LNCAP (cell line): ENCODE data around the gene MITF.

Source experiments
- CTCF ChIP-seq: fragments of 450-650 bp; IDR thresholded peaks from 2 replicates; pipeline ENCODE4 v1.5.1; 2017; ENCODE audit warnings: mild to moderate bottlenecking

Gene MITF

GRCh38 chr3:69941037-69941436, 201.8 kb downstream of the MITF start:
- no peak for TF ChIP-seq CTCF

- no peak for TF ChIP-seq CTCF
These were observed 202.3 kb downstream of the MITF start for GRCh38 chr3:69941439-69942176.

- TF ChIP-seq CTCF: no peak
These were observed 205.7 kb downstream of the MITF start for GRCh38 chr3:69944931-69945493.

- TF ChIP-seq CTCF: peak; percentile 64
These were observed 209.1 kb downstream of the MITF start for GRCh38 chr3:69948246-69948862.

- no peak for TF ChIP-seq CTCF
These were observed 212.4 kb downstream of the MITF start for GRCh38 chr3:69951616-69952015.

GRCh38 chr3:69959581-69959980, 220.3 kb downstream of the MITF start:
- TF ChIP-seq CTCF: no peak

GRCh38 chr3:69961706-69962439, 222.6 kb downstream of the MITF start:
- TF ChIP-seq CTCF: no peak
